NCI-H524 (cell line): ENCODE measurements around the gene HNRNPD.
"Not testable (repeated sequence)": the region's sequence is repeated elsewhere in the genome, so short reads cannot be mapped to it uniquely, and the experiment has no call there.

Source experiments
- DNase-seq, 2 experiments: peaks; one replicate each; lab custom pipeline; 2025; lab: John Stamatoyannopoulos, UW

HNRNPD gene

DNA sequence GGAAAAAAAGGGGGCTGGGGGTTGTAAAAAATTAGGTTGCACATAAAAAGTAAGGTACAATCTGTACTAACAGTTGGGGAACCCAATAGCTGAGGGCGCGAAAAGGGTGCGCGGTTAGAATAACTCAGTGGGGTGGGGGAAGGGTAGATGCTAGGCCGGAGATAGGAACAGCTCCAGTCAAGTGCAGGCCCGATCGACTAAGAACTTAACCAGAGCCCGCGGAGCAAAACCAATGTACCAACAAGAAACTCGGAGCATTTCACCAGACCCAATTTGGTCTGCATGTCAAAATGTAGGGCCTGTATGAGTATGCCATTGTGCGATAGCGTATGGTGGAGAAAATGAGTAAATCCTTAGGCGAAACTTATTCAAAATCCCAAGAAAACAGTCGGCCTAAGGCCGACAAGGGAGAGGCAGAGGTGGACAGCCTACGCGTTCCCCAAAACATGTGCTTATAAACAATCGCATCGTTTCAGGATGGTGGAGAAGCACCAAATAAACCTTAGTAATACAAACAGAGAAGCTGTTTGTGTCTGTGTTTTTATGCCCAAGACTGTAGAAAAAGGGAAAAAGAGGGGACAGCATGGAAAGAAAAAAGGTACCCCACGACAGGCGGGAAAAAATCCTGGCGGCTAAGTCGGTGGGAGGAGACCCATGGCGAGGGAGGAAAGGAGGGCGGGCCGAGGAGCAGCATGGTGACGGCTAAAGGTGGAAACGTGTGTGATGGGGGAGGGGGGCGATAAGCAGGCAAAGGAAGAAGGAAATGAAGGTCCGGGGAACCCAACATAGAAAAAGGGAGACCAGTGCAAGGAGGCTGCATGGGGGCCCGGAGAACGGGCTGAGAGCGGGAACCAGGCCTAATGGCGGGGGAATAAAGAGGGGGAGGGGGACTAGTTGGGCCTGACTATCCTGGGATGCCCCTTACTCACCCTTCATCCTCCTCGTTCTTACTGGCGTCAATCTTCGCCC lies 990 bp downstream of the HNRNPD start:
- DNase-seq, result peak; percentile 44 to 45

DNA sequence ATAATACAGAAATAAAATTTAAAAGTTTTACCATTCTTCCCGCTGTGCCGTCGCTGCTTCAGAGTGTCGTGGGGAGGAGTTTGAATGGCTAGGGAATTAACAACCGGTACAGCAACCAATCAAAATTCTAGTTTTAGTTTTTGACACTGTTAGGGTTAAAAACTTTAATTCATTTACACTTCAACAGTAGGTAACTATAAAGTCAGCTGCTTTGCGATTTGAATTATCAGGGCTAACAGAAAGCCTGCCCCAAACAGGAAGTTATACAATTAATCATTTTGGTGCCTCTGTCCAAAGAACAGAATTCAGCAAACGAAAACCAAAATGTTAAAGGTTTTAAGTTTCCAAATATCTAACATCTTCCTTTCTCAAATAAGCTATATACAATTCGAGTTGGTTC lies 2.3 kb downstream of the HNRNPD start:
- no peak for DNase-seq

DNA sequence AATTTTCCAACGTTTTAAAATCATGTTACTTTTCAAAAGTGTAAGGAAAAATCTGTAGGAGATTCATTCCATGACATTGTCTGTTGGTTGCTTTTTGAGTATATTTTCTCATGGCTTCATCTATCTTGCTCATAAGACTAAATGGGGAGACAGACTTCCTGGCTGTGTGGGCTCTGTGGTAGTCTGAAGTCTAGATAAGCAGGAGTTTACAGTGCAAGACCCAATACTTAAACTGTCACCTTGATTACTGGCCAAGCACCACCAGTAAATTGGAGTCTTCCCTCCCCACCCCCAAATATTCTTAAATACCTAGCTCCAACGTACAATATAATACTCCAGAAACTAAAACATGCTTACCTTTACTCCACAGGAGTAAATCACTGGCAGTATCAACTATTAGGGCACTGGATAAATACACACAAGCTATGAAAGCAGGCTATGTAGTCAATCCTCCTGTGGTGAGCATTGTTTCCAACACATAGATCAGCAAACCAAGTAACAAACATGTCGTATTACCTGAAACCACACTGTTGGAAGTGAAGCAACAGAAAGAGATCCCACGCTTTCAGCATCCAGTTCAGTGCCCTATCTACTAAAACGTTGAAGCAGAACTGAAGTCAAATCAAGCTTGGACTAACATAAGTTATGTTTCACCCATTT lies 6.2 kb downstream of the HNRNPD start:
- DNase-seq, result no peak

- DNase-seq, result not testable (repeated sequence)
Measured at GRCh38 chr4:82366431-82366830, 7.4 kb downstream of the HNRNPD start.

GRCh38 chr4:82363896-82364487 lies 9.8 kb downstream of the HNRNPD start:
- DNase-seq, result no peak

GRCh38 chr4:82362565-82362964 lies 11.2 kb downstream of the HNRNPD start:
- no peak for DNase-seq

DNA sequence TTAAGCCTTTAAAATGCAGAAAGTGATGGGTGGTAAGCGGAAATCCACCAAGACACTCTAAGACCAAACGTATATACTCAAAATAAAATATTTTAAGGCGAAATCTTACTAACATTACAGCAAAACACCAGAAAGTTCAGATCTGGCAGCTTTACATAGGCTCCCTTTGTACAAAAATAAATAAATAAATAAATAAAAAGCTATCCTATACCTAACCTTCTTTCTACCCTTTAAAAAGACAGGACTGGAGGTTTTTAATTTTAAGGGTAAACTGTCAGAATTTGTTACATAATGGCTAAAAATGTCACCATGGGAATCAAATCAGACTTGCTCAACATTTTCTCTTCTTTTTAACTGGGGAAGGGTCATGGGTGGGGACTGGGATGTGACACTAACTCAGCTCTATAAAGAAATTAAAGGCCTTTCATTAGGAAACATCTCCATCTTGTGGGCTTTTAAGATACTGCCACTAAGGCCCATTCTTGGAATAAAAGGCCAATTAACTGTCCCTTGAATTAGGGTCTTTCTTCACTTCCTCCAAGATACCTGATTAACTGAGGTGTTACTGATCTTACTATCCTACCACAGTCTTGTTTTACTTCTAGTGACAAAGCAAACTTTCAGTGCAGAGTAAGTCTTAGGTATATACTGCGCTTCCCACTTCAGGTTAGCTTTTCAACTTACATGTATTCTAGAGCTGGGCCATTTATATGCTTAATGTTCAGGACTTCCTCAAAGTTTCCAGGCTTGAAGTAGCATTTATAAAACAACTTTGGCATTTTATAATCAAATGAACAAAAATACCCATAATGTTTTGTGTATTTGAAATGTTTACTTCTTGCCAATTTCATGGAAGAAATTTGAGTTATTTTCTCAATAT lies 13.3 kb downstream of the HNRNPD start:
- peak in 1 of 2 experiments; percentile 47 for DNase-seq

- no peak for DNase-seq
Measured at GRCh38 chr4:82358847-82359246, 14.9 kb downstream of the HNRNPD start.

GRCh38 chr4:82357640-82358039 lies 16.2 kb downstream of the HNRNPD start:
- no peak for DNase-seq

- no peak for DNase-seq
Measured at GRCh38 chr4:82354788-82355187, 19.0 kb downstream of the HNRNPD start.

- no peak for DNase-seq
Measured at GRCh38 chr4:82352825-82353366, 20.9 kb downstream of the HNRNPD start.

DNA sequence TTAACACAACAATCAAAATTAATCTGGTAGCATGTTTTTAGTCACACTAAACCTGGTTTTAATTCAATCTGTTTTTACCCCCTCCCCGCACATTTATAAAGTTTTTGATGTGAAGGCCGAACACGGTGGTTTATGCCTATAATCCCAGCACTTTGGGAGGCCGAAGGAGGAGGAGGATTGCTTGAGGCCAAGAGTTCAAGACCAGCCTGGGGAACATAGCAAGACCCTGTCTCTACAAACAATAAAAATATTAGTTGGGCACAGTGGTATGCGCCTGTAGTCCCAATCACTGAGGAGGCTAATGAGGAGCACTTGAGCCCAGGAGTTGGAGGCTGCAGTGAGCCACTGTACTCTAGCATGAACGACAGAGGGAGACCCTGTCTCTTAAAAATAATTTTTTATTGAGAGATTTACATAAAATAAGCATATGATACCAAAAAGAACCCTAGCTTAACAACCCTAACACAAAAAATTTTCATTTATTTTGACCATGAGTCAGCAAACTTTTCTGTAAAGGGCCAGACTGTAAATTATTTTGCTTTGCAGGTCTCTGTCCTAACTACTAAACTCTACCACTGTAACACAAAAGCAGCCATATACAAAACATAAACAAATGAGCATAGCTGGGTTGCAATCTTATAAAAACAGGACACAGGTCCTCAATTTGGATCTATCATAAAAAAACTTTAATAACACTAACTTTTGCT lies 21.5 kb downstream of the HNRNPD start:
- DNase-seq, result no peak

- DNase-seq, result no peak
Measured at GRCh38 chr4:82346126-82346525, 27.7 kb downstream of the HNRNPD start.

DNA sequence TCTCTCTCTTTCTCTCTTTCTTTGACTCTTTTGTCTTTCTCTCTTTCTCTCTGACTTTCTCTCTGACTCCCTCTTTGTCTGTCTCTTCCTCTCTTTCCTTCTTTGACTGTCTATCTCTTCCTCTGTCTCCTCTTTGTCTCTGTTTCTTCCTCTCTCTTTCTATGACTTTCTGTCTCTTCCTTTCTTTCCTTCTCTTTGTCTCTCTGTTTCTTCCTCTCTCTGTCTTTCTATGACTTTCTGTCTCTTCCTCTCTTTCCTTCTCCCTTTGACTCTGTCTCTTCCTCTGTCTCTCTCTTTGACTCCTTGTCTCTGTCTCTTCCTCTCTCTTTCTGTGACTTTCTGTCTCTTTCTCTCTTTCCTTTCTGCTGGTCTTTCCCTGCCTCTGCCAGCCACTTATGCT lies 38.7 kb downstream of the HNRNPD start:
- DNase-seq, result no peak

- DNase-seq, result not testable (repeated sequence)
Measured at GRCh38 chr4:82333641-82334040, 40.1 kb downstream of the HNRNPD start.

DNA sequence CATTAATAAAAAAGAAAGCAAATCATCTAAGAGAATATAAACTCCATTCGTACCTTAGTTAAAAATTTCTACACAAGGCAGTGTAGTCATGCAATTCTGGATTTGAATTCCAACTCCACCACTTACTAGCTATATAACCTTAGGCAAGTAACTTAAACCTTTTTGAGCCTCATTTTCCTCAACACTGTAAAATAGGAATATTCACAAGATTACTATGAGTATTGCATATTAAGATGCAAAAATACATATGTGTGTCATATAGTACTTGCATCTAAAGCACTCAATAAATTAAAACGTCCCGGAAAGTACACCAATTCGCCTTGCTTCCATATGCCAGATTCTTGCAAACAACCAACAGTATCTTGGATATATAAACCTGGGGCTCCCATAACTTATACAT lies 42.0 kb downstream of the HNRNPD start:
- DNase-seq, result no peak

DNA sequence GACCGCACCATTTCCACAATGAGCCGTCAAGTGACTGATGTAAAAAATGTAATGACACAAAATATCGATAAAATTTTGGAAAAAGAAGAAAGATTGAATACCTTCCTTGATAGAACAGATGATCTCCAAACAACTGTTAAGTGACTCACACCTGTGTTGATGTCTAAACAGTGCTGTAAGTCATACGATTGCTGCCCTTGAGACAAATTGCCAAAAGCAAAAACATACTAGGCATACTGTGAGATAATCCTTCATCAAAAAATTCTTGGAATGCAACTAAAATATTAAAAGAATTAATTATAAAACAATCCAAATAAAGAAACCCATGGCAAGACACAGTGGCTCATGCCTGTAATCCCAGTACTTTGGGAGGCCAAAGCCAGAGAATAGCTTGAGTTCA lies 53.4 kb downstream of the HNRNPD start:
- no peak for DNase-seq

DNA sequence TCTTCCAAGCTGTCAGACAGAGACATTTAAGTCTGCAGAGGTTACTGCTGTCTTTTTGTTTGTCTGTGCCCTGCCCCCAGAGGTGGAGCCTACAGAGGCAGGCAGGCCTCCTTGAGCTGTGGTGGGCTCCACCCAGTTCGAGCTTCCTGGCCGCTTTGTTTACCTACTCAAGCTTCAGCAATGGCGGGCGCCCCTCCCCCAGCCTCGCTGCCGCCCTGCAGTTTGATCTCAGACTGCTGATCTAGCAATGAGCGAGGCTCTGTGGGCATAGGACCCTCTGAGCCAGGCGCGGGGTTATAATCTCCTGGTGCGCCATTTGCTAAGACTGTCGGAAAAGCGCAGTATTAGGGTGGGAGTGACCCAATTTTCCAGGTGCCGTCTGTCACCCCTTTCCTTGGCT lies 70.7 kb downstream of the HNRNPD start:
- not testable (repeated sequence) for DNase-seq
